KG1 (cell line): ENCODE measurements around the gene QDPR.

Source experiments
- DNase-seq: peaks from one replicate; lab custom pipeline; 2025; lab: John Stamatoyannopoulos, UW

The QDPR gene

DNA sequence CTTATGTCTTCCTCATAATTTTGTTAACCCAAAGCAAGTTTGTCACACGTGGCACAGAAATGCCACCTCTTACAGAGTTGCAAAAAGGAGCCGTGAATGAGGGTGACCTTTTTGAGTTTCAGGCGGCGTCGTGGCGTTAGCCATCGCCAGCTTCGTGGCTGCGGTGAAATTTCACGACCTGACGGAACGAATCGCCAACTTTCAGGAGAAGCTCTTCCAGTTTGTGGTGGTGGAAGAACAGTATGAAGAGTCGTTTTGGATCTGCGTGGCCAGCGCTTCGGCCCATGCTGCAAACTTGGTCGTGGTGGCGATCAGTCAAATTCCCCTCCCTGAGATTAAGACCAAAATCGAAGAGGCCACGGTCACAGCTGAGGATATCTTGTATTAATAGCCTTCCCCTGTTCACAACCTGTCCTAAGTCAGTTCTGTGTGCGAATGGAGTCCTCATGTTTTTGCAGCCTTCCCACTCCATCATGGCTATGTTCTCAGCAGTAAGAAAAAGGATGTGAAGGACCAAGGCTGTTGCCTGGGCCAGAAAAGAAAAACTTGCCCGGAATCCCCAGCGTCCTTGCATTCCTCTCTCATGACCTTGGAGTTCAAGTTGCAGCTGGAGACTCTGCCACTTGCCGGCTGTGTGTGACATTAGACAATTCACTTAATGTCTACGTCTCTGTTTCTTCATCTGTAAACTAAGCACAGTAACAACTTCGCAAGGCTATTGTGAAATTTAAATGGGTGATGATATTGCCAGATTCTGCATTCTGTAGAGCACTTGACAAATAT is 15.0 kb upstream of the QDPR start:
- no peak for DNase-seq

DNA sequence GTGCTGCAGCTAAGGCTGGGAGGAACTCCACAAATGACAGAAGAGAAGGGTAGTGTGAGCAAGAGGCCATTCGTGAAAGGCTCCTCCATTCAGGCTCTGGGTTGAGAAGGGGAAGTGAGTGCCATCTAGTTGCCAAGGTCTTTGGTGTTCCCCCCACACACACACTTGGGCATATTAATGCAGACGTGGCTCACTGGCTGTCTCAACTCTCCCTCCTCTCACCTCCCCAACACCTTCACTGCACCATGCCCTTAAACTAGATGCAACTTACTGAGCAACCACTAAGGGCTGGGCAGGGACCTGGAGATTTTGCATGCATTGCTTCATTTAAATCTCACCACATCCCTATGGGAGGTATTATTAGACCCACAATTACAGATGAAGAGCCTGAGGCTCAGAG is 11.8 kb upstream of the QDPR start:
- DNase-seq = no peak

DNA sequence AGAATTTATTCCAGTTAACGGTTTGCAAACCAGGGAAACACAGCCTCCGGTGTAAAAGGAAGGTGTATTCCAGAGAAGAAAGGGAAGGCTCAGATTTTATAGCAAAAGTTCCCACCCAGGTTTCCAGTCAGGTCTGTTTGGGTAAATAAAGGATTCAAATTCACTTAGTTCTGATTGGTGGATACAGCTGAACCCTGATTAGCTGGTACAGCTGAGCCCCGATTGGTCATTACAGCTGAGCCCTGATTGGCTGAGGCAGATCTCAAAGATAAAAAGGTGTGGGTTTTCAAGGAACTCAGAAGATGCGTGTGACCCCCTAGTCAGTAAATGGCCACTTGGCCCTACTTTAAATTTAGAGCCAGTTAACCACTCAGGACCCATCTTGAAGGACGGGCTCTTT is 9.7 kb upstream of the QDPR start:
- DNase-seq = no peak

GRCh38 chr4:17517664-17518063 is 5.8 kb upstream of the QDPR start:
- DNase-seq = no peak

- no peak for DNase-seq
Observed at GRCh38 chr4:17516980-17517379, 5.1 kb upstream of the QDPR start.

DNA sequence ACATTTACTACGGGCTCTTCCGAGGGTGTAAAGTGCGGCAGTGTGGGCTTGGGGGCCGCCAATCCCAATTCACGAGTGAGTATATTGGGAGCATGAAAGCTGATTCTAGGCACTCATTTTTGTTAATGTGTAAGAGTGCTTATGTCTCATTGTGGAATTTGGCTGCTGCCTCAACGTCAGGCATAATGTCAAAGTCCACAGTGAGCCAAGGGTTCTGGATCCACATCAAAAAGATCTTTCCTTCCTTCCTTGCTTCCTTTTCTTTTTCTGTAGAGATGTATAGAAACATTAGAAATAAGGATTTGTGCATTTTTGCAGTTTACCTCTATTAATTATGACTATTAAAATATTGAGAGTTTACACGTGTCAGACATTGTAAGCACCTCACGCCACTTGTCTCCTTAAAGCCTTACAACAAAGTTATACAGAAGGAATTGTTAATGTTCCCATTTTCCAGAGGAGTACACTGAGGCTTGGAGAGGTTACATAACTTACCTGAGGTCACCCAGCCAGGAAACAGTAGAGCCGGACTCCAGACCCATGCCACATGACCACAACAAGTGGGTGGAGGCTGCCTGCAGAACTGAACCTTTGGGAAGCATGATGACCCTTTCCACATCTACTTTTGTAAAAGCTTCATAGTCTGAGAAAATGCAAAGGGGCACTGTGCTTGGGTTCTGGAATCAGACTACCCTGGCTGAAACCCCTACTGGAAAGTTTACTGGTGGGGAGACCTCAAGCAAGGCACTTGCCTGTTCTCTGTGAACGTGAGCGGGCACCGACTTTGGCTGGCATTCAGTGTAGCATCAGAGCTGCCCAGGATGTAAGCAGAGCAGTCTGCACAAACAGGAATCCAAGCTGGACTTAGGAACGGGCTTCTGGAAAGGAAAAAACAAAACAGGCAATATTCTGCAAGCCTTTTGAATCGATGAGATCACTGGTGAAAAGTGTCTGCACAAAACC is 3.8 kb upstream of the QDPR start:
- DNase-seq = no peak

- no peak for DNase-seq
Observed at GRCh38 chr4:17514865-17515264, 3.0 kb upstream of the QDPR start, which contains the start of gene CLRN2. Gene CLRN2 (plus strand): TSS chr4:17515165. CDS start chr4:17515267, 102 bp downstream.

- DNase-seq = no peak
Observed at GRCh38 chr4:17512973-17513665, 1.2 kb upstream of the QDPR start.

DNA sequence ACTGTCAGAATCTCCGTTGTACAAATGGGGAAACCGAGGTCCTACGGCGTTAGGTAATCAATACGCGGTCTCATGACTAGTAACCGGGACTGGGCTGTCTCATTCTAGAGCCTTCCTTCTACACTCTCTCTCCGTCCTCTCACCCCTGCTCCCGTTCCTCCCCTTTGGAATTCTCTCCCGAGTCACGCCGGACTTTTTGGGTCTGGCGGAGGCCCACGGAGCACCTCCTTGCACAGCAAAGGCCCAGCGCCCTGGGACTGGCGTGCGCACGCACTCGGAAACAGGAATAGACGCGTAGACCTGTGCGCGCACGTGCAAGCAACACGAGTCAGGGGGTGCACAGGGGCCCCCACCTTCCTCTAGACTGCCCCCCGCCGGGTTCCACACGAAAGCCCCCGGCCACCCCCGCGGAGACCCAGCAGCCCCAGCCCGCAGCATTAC is 361 bp downstream of the QDPR start:
- peak; percentile 14 for DNase-seq

- DNase-seq = no peak
Observed at GRCh38 chr4:17511051-17511450, 839 bp downstream of the QDPR start.

- no peak for DNase-seq
Observed at GRCh38 chr4:17510582-17510981, 1.3 kb downstream of the QDPR start.

DNA sequence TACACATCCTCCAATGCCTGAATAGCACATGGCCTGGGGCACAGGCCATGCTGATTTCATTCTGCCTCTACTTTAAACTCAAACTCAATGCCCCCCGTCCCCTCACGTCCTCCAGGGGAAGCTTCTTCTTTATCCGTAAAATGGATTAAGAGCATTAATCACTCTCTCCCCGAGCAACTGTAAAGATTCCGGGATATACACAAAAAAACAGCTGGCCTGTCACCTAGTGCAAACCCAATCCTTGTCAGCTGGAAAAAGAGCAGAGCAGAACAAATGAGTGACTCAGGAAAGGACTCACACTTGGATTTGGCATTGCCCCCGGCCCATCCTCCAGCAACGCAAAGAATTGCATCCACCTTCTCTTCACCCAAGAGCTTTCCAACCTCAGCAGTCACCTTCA is 7.8 kb downstream of the QDPR start:
- DNase-seq = no peak

DNA sequence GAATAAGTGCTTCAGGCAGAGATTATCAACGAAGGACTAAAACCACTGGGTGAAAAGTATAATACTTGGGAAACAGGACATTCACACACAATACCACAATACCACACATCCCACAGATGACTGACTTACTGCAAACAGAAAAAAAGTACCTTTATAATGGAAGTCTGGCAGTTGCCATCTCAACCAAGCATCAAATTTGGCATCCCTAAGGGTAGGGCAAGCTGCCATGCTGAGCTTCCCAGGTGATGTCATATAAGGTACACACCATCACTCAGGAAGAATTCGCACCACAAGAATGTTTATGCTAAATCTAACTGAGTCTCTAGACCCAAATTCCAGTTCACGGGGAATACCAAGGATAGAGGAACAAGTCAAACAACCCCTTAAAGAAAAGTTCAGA is 9.1 kb downstream of the QDPR start:
- DNase-seq = no peak

DNA sequence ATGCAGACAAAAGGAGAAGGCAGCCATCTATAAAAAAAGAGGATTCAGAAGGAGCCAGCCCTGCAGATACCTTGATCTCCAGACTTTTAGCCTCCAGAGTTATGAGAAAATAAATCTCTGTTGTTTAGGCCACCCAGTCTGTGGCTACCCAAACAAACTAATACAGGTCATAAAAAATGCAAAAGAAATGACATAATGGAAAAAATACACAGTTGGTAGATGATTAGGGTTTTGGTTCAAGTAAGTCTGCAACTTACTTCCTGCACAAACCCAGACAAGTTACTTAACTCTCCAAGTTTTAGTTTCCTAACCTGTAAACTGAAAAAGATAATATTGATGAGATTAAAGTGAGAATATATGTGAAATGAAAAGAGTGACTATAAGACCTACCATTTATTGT is 11.3 kb downstream of the QDPR start:
- DNase-seq = no peak

- DNase-seq = no peak
Observed at GRCh38 chr4:17497890-17498523, 13.9 kb downstream of the QDPR start.

GRCh38 chr4:17494258-17495190 is 17.4 kb downstream of the QDPR start:
- DNase-seq = no peak

GRCh38 chr4:17493619-17494018 is 18.3 kb downstream of the QDPR start:
- DNase-seq = no peak

GRCh38 chr4:17492876-17493275 is 19.0 kb downstream of the QDPR start:
- DNase-seq = no peak

- DNase-seq = no peak
Observed at GRCh38 chr4:17492058-17492741, 19.7 kb downstream of the QDPR start.

DNA sequence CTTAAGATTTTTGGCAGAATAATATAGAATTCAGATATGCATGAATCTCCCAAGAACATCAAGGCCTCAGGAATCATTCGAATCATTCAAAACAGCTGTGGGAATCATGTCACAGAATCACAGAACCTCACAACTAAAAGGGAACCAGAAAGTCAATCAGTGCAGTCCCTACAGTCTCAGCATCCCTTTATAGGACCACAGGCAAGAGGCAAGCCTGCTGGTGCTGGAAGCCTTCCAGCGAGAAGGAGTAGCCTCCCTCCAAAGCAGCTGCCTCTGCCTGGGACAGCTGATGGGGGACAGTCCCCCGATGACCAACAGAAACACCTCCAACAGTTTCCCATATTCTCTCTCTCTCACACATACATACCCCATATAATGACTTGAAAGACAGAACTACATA is 20.7 kb downstream of the QDPR start:
- no peak for DNase-seq
